GM12878 (cell line): ENCODE data around the gene ZNF827. TPM values are rescaled to one million over a fixed set of nuclear protein-coding genes. Genes with fewer than 3 reads are reported as not detected.

Source experiments
- ATAC-seq: fragments of 200-7000 bp; cut with Tn5 transposase; 3 replicates; pipeline ENCODE4 v1.9.1; 2020; ENCODE audit warnings: mild to moderate bottlenecking, moderate library complexity
- BruUV-seq: library from RNA; stranded (reverse); fragments of 400-500 nt; replicated peaks from 2 replicates; lab custom pipeline; 2021; lab: Mats Ljungman, UMichigan
- CTCF ChIA-PET: fragments of 300-600 bp; sonication (Branson Sonifier 250); formaldehyde crosslinking; extraction: SDS; loops from one replicate; lab custom pipeline; 2021; ENCODE audit warnings: inconsistent platforms; lab: Yijun Ruan, JAX
- POLR2A ChIA-PET: fragments of 350-600 bp; formaldehyde crosslinking; extraction: SDS; loops from one replicate; lab custom pipeline; 2021; ENCODE audit warnings: inconsistent platforms; lab: Charles Lee
- RAD21 ChIA-PET: fragments of 300-600 bp; sonication (Branson Sonifier 250); formaldehyde crosslinking; loops from one replicate; lab custom pipeline; 2023; ENCODE audit warnings: antibody characterized with exemption; ENCODE audit not compliant: unreplicated experiment; lab: Charles Lee
- SMC1A ChIA-PET: fragments of 300-600 bp; sonication (Branson Sonifier 250); formaldehyde crosslinking; loops from one replicate; lab custom pipeline; 2023; ENCODE audit not compliant: unreplicated experiment, uncharacterized antibody; lab: Charles Lee
- DNase-seq: peaks from one replicate; pipeline ENCODE4 v3.0.0-alpha.2; 2011; ENCODE audit warnings: low read depth, low spot score
- FAIRE-seq: peaks from 3 replicates; lab custom pipeline; 2011; peaks lifted over from hg19 to GRCh38; lab: Jason Lieb, UNC
- H2AFZ ChIP-seq: 2 replicates; pipeline ENCODE4 v1.6.0; 2011; ENCODE audit warnings: low read depth, low read length, control low read depth; ENCODE audit not compliant: control insufficient read depth
- H3K27ac ChIP-seq: 2 replicates; pipeline ENCODE4 v1.5.1; 2011; ENCODE audit warnings: control low read depth; ENCODE audit not compliant: control insufficient read depth, insufficient read depth
- H3K27me3 ChIP-seq, 2 experiments: replicated peaks in 1 of 2; 2 replicates each; pipeline versions ENCODE4 v1.6.0 to v1.6.1; 2011; ENCODE audit warnings: low read length in 1 of 2; ENCODE audit not compliant: control insufficient read depth in 2 of 2, insufficient read depth in 2 of 2
- H3K36me3 ChIP-seq, 2 experiments: 2 replicates each; pipeline ENCODE4 v1.5.1; 2011; ENCODE audit warnings: low read length in 1 of 2; ENCODE audit not compliant: control insufficient read depth in 2 of 2, insufficient read depth in 2 of 2
- H3K4me1 ChIP-seq: 2 replicates; pipeline ENCODE4 v1.6.1; 2011; ENCODE audit warnings: mild to moderate bottlenecking, low read length, moderate library complexity, mixed read lengths; ENCODE audit not compliant: control insufficient read depth, insufficient read depth
- H3K4me2 ChIP-seq: 2 replicates; pipeline ENCODE4 v1.6.0; 2011; ENCODE audit warnings: control low read depth; ENCODE audit not compliant: control insufficient read depth, insufficient read depth
- H3K4me3 ChIP-seq: fragments of 200-600 bp; sonication (generic); 2 replicates; pipeline ENCODE4 v1.5.1; 2016
- H3K79me2 ChIP-seq: 2 replicates; pipeline ENCODE4 v1.6.0; 2011; ENCODE audit warnings: low read length; ENCODE audit not compliant: control insufficient read depth, insufficient read depth
- H3K9ac ChIP-seq: 2 replicates; pipeline ENCODE4 v1.8.0; 2011; ENCODE audit warnings: low read length, control low read depth, mixed read lengths; ENCODE audit not compliant: control insufficient read depth, insufficient read depth
- H3K9me3 ChIP-seq: replicated peaks from 3 replicates; pipeline ENCODE4 v1.5.1; 2011; ENCODE audit warnings: mild to moderate bottlenecking, low read length; ENCODE audit not compliant: control insufficient read depth, insufficient read depth
- H4K20me1 ChIP-seq: 2 replicates; pipeline ENCODE4 v1.6.0; 2011; ENCODE audit not compliant: control insufficient read depth, insufficient read depth
- FOXK2 ChIP-seq: fragments of 450-650 bp; IDR thresholded peaks from 2 replicates; pipeline ENCODE4 v1.6.1; 2017; ENCODE audit warnings: mild to moderate bottlenecking, moderate library complexity
- GATAD2B ChIP-seq: fragments of 450-650 bp; conservative IDR thresholded peaks from 2 replicates; pipeline ENCODE4 v1.6.1; 2017; ENCODE audit warnings: low read depth, mild to moderate bottlenecking, moderate library complexity
- IKZF2 ChIP-seq, 2 experiments: fragments of 450-650 bp; IDR thresholded peaks; 2 replicates each; pipeline ENCODE4 v1.6.1; 2017; ENCODE audit warnings: mild to moderate bottlenecking in 2 of 2, moderate library complexity in 2 of 2
- JUNB ChIP-seq: IDR thresholded peaks from 2 replicates; pipeline ENCODE4 v1.6.1; 2016; ENCODE audit warnings: antibody characterized with exemption, mild to moderate bottlenecking
- KAT2A ChIP-seq: conservative IDR thresholded peaks from 2 replicates; pipeline ENCODE4 v1.6.1; 2011; ENCODE audit warnings: low read depth, low read length; ENCODE audit not compliant: control insufficient read depth
- MEF2A ChIP-seq: IDR thresholded peaks from 2 replicates; pipeline ENCODE4 v1.6.1; 2011; ENCODE audit warnings: low read depth, mild to moderate bottlenecking, low read length, moderate library complexity; ENCODE audit not compliant: insufficient read depth
- NFXL1 ChIP-seq: fragments of 450-650 bp; IDR thresholded peaks from 2 replicates; pipeline ENCODE4 v1.6.1; 2017; ENCODE audit warnings: antibody characterized with exemption, mild to moderate bottlenecking, borderline replicate concordance
- NFYB ChIP-seq: IDR thresholded peaks from 2 replicates; pipeline ENCODE4 v1.6.1; 2011; ENCODE audit warnings: low read depth, mild to moderate bottlenecking, low read length, improper control_type of control experiment, moderate library complexity; ENCODE audit not compliant: insufficient read depth
- PAX8 ChIP-seq: fragments of 450-650 bp; IDR thresholded peaks from 2 replicates; pipeline ENCODE4 v1.6.1; 2017; ENCODE audit warnings: mild to moderate bottlenecking, moderate library complexity
- RAD21 ChIP-seq: IDR thresholded peaks from 2 replicates; pipeline ENCODE4 v1.6.1; 2011; ENCODE audit warnings: mild to moderate bottlenecking, low read depth, low read length, moderate library complexity; ENCODE audit not compliant: insufficient read depth
- RAD51 ChIP-seq: fragments of 450-650 bp; IDR thresholded peaks from 2 replicates; pipeline ENCODE4 v1.6.1; 2016; ENCODE audit warnings: moderate library complexity, mild to moderate bottlenecking, inconsistent platforms
- RFX5 ChIP-seq: IDR thresholded peaks from 2 replicates; pipeline ENCODE4 v1.6.1; 2011; ENCODE audit warnings: low read depth, low read length, improper control_type of control experiment
- SRF ChIP-seq, 2 experiments: IDR thresholded peaks; 2 replicates each; pipeline ENCODE4 v1.6.1; 2011; ENCODE audit warnings: low read depth in 2 of 2, low read length in 2 of 2, mild to moderate bottlenecking in 1 of 2, moderate library complexity in 1 of 2
- STAT3 ChIP-seq: IDR thresholded peaks from 2 replicates; pipeline ENCODE4 v1.6.1; 2011; ENCODE audit warnings: low read depth, low read length, improper control_type of control experiment
- SUZ12 ChIP-seq: fragments of 200-600 bp; sonication (generic); IDR thresholded peaks from one replicate; pipeline ENCODE4 v1.6.1; 2018; ENCODE audit warnings: antibody characterized with exemption, mild to moderate bottlenecking; ENCODE audit not compliant: unreplicated experiment
- ZZZ3 ChIP-seq: IDR thresholded peaks from 2 replicates; pipeline ENCODE4 v1.6.1; 2011; ENCODE audit warnings: low read depth; ENCODE audit not compliant: control insufficient read depth, insufficient read length
- WGBS: methylation state at CpG from one replicate; pipeline ENCODE4 v1.1.6; 2016; ENCODE audit warnings: low lambda C conversion rate; ENCODE audit not compliant: insufficient replicate concordance, insufficient coverage; ENCODE audit errors: missing lambda C conversion rate; 5-methylcytosine and 5-hydroxymethylcytosine counted together
- in situ Hi-C: fragments of 300-500 bp; cut with MboI; formaldehyde crosslinking; loops from 9 replicates; pipeline ENCODE4 v1.14.3; 2018; ENCODE audit warnings: mixed read lengths
- intact Hi-C: fragments of 100-400 bp; cut with micrococcal nuclease; formaldehyde crosslinking; loops from one replicate; pipeline ENCODE4 v1.14.2; 2022; ENCODE audit not compliant: unreplicated experiment
- polyA plus RNA-seq, 11 experiments: library from polyadenylated mRNA; depleted of rRNA in 4 of 11; unstranded in 6 of 11; stranded (reverse) in 5 of 11; fragments of >200 nt; fragmentation: Nextera tagmentation in 4 of 11; fragmentation: Illumina TruSeq in 1 of 11; extraction: Ambion mirVana in 4 of 11; extraction: Trizol in 1 of 11; gene quantifications; 1 replicate in 1 of 11; 2 replicates in 10 of 11; pipeline versions ENCODE4 v1.2.1 to v1.2.3, GENCODE V29; 2011 to 2016; ENCODE audit warnings: inconsistent platforms in 2 of 11, missing spikeins in 2 of 11, low read depth in 1 of 11
- total RNA-seq, 4 experiments: library from RNA; depleted of rRNA in 3 of 4; stranded (reverse); fragments of >200 nt in 3 of 4; fragmentation: Illumina TruSeq in 1 of 4; extraction: Trizol in 1 of 4; gene quantifications; 2 replicates each; pipeline versions ENCODE4 v1.2.1 to v1.2.3, GENCODE V29; 2013 to 2021

ZNF827 gene
- total and polyA plus RNA-seq, 10 of the 15 experiments (the other 5 are each of a cell fraction or from before 2014, with no cell fraction given) = 3.8 to 31.5 (median 13.6) TPM

DNA sequence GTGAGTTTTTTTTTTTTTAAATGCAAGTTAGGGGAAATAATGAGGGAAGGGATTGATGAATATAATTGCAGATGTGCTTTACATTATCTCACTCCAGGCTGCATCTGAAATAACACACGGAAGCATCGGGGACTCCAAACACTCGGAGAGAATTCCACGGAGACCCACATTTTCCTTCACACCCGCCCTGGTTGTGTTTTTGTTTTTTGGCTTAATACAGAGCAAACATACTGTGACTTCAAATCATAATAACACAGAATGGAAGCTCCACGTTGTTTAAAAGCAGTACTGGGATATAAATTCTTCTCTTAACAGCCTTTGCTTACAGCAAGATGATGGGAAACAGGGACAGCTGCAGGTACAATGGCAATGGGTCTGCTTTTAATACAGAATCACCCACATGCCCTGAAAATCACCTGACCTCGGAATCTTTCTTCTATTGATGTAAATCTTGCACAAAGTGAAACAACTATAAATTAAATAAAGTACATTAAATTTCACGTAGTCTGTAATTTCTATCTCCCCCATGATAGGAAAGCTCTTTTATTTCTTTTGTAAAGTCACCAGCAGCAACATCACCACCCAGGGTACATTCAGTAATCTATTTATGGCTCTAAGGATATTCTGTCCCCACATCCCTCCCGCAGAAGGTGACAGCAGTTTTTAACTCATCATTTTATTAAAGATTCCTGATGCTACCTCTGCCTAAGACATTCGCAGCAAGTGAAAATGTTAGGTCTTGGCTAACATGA lies 119.3 kb downstream of the ZNF827 start (continued):
- TF ChIP-seq KAT2A (no peak), PAX8 (no peak), RAD21 (no peak), NFXL1 (no peak), JUNB (no peak), IKZF2 (IDR thresholded peaks at IDR 0.05) (no peak), GATAD2B (no peak), SRF (IDR thresholded peaks at IDR 0.05; ENCODE audit: low read depth in 2 of 2, low read length in 2 of 2) (no peak), ZZZ3 (no peak), NFYB (no peak)
- TF ChIP-seq, all 136 proteins: peak for 0

DNA sequence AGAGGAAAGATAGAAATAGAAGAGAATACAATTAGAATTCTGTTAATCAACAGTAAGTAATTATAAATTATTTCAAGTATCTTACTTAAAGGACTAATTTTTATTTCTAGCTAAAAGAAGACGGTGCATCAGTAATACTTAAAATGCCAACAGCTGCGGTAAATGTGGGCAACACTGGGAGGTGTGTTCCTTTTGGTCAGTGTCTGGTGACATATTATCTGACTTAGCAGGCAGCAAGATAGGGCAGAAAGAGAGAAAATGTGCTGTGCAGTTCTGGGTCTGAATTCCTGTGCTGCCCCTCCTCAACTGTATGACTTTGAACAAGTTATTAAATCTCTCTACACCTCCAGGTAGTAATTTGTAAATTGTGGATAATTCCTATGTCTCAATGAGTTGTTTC lies 120.6 kb downstream of the ZNF827 start:
- POLR2A ChIA-PET = interaction anchor here (0.7 to 0.8 kb wide), 2 partner anchors 10 to 117 kb away, joined by 3 read pairs; no protein-coding TSS in a partner anchor
- WGBS = 98% methylated on average over 2 of the region's 2 CpGs
- intact Hi-C loops (no loop called here), in situ Hi-C loops (no loop called here)
- peaks cover 4 to 37% of the 10 kb centered on the region in 2 experiments for H3K36me3 ChIP-seq
- H3K4me1 ChIP-seq = peaks cover 16% of the 10 kb centered on the region
- no peak overlapping the region for H3K9ac ChIP-seq
- no peak overlapping the region for H3K4me2 ChIP-seq
- no peak overlapping the region for H3K4me3 ChIP-seq
- ATAC-seq = no peak
- H2AFZ ChIP-seq = no peak overlapping the region
- CTCF ChIA-PET = interaction anchor here (1.0 to 1.6 kb wide), 2 partner anchors 14 to 21 kb away, joined by 3 to 4 read pairs; no protein-coding TSS in a partner anchor
- no peak for DNase-seq
- no peak overlapping the region for H3K27ac ChIP-seq
- no peak for FAIRE-seq
- TF ChIP-seq FOXK2 (no peak), RFX5 (no peak), SUZ12 (no peak), RAD51 (no peak), STAT3 (no peak), MEF2A (no peak)
- no peaks in the 10 kb centered on the region; the same call in 1 of the 3 replicates for H3K9me3 ChIP-seq
- no TSS peak for BruUV-seq
- RAD21 ChIA-PET = interaction anchor here (0.9 kb wide), 1 partner anchor 112 kb away, joined by 4 read pairs; no protein-coding TSS in a partner anchor
- no peaks in the 10 kb centered on the region for H3K79me2 ChIP-seq
- no peaks in the 10 kb centered on the region for H3K27me3 ChIP-seq
- SMC1A ChIA-PET = interaction anchor here (1.1 to 5.0 kb wide), 3 partner anchors 11 to 45 kb away, joined by 4 to 42 read pairs (median 6); no protein-coding TSS in a partner anchor
- H4K20me1 ChIP-seq = no peaks in the 10 kb centered on the region
